ENCODE measurements around the gene SAP25.
A peak's percentile ranks its signal among the peaks of the same experiment; 100 is the strongest.
"Not testable (repeated sequence)": the region's sequence is repeated elsewhere in the genome, so short reads cannot be mapped to it uniquely, and the experiment has no call there.

The SAP25 gene

GRCh38 chr7:100575206-100575631 is 1.5 kb upstream of the SAP25 start:
- no peak for DNase-seq

DNA sequence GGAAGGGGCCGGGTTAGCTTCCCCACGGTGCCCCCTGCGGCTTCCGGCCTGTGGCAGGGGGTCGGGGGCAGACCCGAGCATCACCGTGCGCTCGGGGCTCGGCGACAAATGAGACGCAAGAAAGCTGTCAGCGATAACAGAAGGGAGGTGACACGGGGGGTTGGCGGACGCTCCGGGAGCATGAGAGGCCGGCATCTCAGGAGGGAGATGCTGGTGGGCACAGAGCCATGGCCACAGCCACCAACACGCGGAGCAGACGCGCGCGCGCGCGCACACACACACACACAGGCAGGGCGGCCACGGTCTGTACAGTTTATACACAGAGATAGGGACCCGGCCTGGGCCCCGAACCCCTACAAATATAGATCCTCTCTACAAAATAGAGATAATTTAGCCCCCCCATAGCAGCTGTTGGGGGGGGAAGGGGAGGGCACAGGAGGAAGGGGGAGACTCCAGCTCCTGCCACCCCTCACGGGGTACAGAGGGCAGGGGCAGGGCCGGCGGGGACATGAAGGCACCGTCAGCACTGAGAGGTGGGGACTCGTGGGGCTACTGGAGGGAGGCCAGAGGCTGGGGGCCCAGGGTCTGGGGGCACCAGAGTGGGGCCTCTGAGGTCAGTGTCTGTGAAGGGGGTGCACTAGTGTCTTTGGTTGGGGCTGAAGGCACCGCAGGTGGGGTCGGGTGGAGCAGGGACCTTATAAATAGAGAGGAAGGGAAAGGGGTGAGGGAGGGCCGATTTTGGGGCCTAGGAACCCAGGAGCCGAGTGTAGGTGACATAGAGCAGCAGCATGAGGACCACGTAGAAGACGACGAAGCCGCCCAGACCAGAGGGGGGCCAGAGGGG is 884 bp upstream of the SAP25 start:
- DNase-seq, result no peak

DNA sequence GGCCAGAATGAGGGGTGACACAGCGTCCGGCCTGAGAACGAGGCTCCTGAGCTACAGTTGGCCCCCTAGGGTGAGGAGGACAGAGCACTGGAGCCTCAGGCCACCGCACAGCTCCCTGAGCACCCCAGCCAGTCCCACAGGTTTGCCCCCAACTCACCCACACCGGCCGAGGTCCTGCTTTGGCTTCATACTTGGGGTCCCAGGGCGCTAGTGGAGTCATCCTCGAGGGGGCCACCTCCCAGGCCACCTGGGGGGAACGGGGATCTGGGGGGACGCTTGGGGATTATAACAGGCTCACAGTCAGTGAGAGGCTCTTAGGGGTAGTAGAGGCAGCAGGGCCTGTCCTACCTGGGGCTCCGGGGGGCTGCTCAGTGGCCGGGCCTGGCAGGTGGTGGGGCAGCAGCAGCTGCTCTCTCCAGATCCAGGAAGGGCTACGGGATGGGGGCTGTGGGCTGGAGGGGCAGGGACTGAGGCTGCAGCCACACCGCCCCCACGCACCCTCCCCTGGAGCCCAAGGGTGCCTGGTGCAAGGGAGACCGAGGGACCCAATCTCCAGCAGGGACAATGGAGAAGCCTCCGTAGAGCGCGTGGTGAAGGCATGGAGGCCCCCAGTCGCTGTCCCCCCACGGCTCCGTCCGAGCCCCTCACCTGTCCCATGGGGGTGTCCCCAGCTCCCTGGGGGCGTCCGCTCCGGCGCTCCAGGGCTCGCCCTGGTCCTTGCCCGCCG is 588 bp downstream of the SAP25 start:
- no peak for DNase-seq

GRCh38 chr7:100572281-100572948 is 1.3 kb downstream of the SAP25 start:
- DNase-seq, result no peak

DNA sequence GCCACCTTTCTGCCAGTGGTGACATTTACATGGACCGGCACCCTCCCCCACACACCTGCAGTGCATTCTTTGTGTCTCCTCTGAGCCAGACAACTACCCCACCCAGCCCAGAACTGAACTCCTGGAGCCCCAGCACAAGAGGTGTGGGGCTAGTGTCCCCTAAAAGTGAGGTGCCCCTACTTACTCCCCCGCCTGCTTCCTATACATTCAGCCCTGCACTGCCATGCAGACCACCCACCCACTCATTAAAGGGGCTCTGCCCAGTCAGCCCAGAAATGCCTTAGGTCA is 1.9 kb downstream of the SAP25 start:
- no peak for DNase-seq

GRCh38 chr7:100570954-100571828 is 2.5 kb downstream of the SAP25 start:
- DNase-seq, result no peak

GRCh38 chr7:100568896-100569844 is 4.5 kb downstream of the SAP25 start:
- peak; percentile 72 for DNase-seq

DNA sequence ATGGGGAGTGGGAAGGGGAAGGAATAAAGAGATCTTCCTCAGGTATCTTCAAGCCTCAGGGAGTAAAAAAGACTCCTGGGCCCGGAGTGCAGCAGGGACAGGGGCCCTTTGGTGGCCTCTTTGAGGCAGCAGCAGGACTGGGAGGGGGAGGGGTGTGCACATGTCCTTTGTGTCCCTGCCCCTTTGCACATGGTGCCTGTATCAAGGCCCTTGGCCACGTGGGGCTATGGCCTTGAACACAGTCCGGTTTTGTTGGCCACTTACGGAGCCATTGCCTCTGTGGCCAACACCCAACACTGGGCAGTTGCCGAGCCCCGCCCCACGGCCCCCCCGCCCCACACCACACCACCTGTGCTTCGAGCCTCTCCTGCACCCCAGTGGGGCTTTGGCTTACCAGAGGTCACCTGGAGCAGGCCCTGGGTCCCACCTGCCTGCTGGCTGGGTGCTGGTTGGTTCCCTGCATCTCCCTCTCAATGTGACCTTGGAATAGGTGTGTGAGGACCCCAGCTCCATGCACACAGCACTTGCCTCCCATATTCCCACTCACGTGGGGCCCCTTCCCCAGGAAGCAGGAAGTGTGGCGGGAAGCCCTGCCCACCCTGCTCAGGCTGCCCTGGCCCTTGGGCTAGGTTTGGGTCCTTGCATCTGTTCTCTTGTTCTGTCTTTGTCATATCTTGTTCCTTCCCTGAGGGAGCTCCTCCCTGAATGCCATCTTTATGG is 5.4 kb downstream of the SAP25 start:
- no peak for DNase-seq

- no peak for DNase-seq
Observed at GRCh38 chr7:100567751-100568175, 5.9 kb downstream of the SAP25 start.

DNA sequence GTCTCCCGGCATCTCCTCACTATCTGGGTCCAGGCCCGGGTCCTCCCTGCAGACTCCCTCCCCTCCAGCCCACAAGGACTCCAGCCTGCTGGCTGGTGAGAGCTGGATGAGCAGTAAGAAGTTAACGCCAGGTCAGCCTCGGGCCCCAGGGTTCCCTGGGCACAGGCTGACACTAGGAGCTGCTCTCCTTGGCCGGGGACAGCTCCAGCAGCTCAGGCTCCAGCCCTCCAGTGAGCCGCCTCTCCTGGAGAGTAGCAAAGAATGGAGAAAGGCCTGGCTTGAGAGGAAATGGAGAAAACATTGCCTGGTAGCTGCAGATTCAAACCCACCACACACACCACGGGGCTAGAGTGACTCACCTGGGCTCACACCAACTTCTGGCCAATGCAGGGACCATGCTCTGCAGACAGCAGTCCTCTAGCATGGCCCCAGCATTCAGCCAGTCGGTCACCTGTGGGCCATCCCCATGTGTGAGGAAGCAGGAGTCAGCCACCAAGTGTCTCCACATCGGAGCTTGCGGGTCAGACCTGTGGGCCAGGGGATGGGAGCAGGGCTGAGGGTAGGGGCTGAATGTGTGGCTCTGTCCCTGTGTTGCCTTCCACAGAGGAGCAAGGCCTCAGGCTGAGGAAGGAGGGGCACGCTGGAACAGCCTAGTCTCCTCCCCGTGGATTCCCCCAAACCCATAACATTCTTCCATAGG is 6.5 kb downstream of the SAP25 start:
- no peak for DNase-seq

DNA sequence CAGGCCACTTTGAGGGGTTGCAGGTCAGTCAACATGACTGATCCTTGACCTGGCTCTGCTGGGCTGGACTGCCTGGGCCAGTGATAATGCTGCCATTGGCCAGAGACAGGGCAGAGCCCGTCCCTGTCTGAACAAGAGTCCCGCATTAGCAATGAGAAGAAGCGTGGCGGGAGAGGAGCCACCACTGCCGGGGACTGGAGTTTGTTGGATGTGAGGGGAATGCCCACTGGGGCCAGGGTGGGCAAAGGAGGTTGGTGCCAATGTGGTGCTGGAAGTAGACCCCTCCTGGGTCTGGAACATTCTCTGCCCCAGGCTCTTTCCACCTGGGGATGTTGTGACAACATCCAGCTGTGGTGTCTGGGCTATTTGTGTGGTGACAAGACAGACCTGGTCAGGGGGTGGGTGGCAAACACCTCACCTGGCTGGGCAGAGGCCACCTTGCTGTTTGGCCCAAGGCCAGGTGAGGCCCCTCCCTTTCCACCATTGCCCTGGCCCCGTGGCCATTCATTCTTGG is 7.6 kb downstream of the SAP25 start:
- DNase-seq, result no peak

DNA sequence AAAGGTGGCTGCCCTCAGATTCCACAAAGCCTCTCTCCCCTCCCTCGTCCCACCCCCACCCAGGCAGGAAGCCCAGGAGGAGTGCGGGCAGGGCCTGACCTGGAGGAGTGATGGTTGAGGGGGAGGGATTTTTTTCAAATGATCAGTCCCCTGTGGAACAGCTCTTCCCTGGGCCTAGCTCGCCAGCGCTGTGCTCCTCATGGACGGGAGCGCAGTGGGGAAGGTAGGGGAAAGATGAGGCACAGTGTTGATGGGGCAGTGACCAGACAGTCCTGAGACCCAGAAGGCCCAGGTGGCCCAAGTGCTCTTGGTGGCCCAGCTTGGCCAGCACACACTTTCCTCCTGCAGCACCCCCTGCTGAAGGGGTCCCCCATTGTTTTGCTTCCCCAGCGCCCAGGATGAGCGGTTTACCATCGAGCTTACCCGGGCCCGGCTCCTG is 8.5 kb downstream of the SAP25 start:
- no peak for DNase-seq

GRCh38 chr7:100564405-100564804 is 9.3 kb downstream of the SAP25 start:
- not testable (repeated sequence) for DNase-seq

- DNase-seq, result peak; percentile 88
Observed at GRCh38 chr7:100563809-100564400, 9.8 kb downstream of the SAP25 start.

- DNase-seq, result no peak
Observed at GRCh38 chr7:100563100-100563564, 10.6 kb downstream of the SAP25 start.

DNA sequence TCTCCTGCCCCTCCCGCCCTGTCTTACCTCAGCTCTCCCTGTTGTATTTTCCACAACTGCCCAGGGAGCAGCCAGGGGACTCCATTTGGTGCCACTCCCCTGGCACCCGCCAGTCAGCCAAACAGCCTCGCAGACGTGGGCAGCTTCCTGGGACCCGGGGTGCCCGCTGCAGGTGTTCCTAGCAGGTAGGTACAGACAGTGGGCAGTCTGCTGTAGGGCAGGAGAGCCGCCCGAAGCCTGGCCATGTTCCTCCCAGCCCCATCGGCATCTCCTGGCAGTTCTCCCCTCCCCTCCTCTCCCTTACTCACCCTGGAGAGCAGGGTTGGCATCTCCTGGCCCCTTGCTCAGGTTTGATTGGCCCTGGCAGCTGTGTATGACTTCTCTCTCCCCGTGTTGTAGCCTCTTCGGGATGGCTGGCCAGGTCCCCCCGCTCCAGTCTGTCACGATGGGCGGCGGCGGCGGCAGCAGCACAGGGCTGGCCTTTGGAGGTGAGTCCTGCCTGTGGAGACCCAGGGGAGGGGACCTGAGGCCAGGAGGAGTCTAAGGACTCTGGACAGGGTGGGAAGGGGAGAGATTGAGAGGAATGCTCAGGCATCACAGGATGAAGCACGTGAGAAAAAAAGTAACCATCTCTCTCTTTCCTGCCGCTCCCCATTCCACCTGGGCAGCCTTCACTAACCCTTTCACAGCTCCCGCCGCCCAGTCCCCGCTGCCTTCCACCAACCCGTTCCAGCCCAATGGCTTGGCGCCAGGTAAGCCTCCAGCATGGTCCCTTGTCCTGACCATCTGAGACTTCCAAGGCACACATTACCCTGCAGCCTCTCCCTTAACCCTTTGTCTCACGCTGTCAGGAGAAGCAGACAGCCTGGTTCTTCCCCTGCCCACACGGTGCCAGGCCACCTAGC is 11.3 kb downstream of the SAP25 start:
- DNase-seq, result no peak

GRCh38 chr7:100561491-100562194 is 12.1 kb downstream of the SAP25 start:
- DNase-seq, result no peak

DNA sequence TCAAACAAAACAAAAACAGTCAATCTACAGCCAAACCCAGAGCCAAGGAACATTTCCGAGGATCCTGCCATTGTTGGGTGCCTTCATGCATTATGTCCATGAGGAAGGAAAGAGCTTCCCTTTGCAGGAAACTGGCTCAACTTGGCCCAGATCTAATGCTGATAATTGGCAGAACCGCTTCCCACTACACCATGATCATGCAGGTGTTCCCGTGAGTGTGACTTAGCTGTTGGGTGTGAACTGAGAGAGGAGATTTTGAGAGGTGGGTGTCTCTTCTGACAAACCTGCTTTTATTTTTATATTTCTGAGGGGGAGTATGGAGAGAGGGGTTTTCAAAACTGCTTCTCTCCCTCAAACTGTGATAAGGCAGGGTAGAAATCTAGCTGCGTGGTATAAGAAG is 14.6 kb downstream of the SAP25 start:
- no peak for DNase-seq

Data from stimulated activated CD4-positive, alpha-beta T cell treated with anti-CD3 and anti-CD28 coated beads, Interleukin-15, amount 100 ng/mL, for 24 hours (primary cell).